HepG2 (cell line): ENCODE results near the gene POU6F1.

Source experiments
- NR3C1 ChIP-seq: sonication (generic); formaldehyde crosslinking; IDR thresholded peaks from 2 replicates; pipeline ENCODE4 v1.4.0; 2020; ENCODE audit warnings: missing genetic modification reagents
- POGZ ChIP-seq: sonication (generic); formaldehyde crosslinking; IDR thresholded peaks from 2 replicates; pipeline ENCODE4 v1.4.0; 2020; ENCODE audit warnings: mild to moderate bottlenecking, missing genetic modification reagents
- PRDM10 ChIP-seq: sonication (generic); formaldehyde crosslinking; IDR thresholded peaks from 2 replicates; pipeline ENCODE4 v1.4.0; 2020; ENCODE audit warnings: low read depth, missing genetic modification reagents
- REST ChIP-seq, 2 experiments: IDR thresholded peaks; 2 replicates each; pipeline ENCODE4 v1.6.1; 2011 to 2012; ENCODE audit warnings: low read length in 2 of 2, borderline replicate concordance in 1 of 2, low read depth in 1 of 2, mild to moderate bottlenecking in 1 of 2, moderate library complexity in 1 of 2
- SNAPC4 ChIP-seq: sonication (generic); formaldehyde crosslinking; IDR thresholded peaks from 2 replicates; pipeline ENCODE4 v1.4.0; 2020; ENCODE audit warnings: mild to moderate bottlenecking, missing genetic modification reagents
- SP140L ChIP-seq: sonication (generic); formaldehyde crosslinking; IDR thresholded peaks from 2 replicates; pipeline ENCODE4 v1.4.0; 2020; ENCODE audit warnings: missing genetic modification reagents, borderline replicate concordance
- ZKSCAN8 ChIP-seq: IDR thresholded peaks from 2 replicates; pipeline ENCODE4 v1.6.1; 2016; ENCODE audit warnings: borderline replicate concordance, missing genetic modification reagents, missing compliant biosample characterization
- ZNF274 ChIP-seq: sonication (generic); formaldehyde crosslinking; IDR thresholded peaks from 2 replicates; pipeline ENCODE4 v1.5.1; 2020; ENCODE audit warnings: mild to moderate bottlenecking, missing genetic modification reagents
- ZNF430 ChIP-seq: sonication (generic); formaldehyde crosslinking; IDR thresholded peaks from 2 replicates; pipeline ENCODE4 v1.9.0; 2021; ENCODE audit warnings: mild to moderate bottlenecking, missing genetic modification reagents
- ZNF468 ChIP-seq: sonication (generic); formaldehyde crosslinking; IDR thresholded peaks from 2 replicates; pipeline ENCODE4 v1.8.0; 2022; ENCODE audit warnings: mild to moderate bottlenecking, moderate library complexity, missing genetic modification reagents

- TF ChIP-seq ZNF468 (CRISPR knock-in tag), result no peak
- no peak for TF ChIP-seq ZNF430
- no peak for TF ChIP-seq PRDM10 (CRISPR knock-in tag)
- TF ChIP-seq ZNF274 (CRISPR knock-in tag), result no peak
- no peak for TF ChIP-seq REST (IDR thresholded peaks at IDR 0.05; ENCODE audit: borderline replicate concordance in 1 of 2, low read depth in 1 of 2, low read length in 2 of 2)
- no peak for TF ChIP-seq ZKSCAN8 (CRISPR knock-in tag)
- no peak for TF ChIP-seq NR3C1 (CRISPR knock-in tag)
- no peak for TF ChIP-seq POGZ
- TF ChIP-seq SNAPC4 (CRISPR knock-in tag), result no peak
- TF ChIP-seq SP140L (CRISPR knock-in tag), result no peak
Measured at GRCh38 chr12:51245476-51246253, 27.8 kb upstream of the POU6F1 start.
